Muscle layer of duodenum (tissue), 2 donors: ENCODE results near the gene MYEOV.

Source experiments
- H3K27ac ChIP-seq: one replicate; pipeline ENCODE4 v1.7.0; 2013; ENCODE audit warnings: mild to moderate bottlenecking, low read length
- H3K27me3 ChIP-seq: one replicate; pipeline ENCODE4 v1.7.0; 2013; ENCODE audit warnings: low read depth, mild to moderate bottlenecking, control low read depth, low read length
- H3K36me3 ChIP-seq, 2 donors: one replicate each; pipeline ENCODE4 v1.7.0; 2013; ENCODE audit warnings: low read length in 2 of 2, control low read depth in 1 of 2, mild to moderate bottlenecking in 1 of 2; ENCODE audit not compliant: insufficient read depth in 2 of 2, control insufficient read depth in 1 of 2
- H3K4me1 ChIP-seq, 2 donors: one replicate each; pipeline ENCODE4 v1.7.0; 2013; ENCODE audit warnings: low read length in 2 of 2, mild to moderate bottlenecking in 2 of 2, control low read depth in 1 of 2, moderate library complexity in 1 of 2; ENCODE audit not compliant: insufficient read depth in 2 of 2, control insufficient read depth in 1 of 2
- H3K4me3 ChIP-seq, 2 donors: one replicate each; pipeline ENCODE4 v1.7.0; 2013; ENCODE audit warnings: low read length in 2 of 2, low read depth in 1 of 2, mild to moderate bottlenecking in 1 of 2
- H3K9me3 ChIP-seq, 2 donors: one replicate each; pipeline ENCODE4 v1.7.0; 2013; ENCODE audit warnings: low read length in 2 of 2, control low read depth in 1 of 2, mild to moderate bottlenecking in 1 of 2; ENCODE audit not compliant: control insufficient read depth in 1 of 2
- donor health status: healthy.

MYEOV gene

GRCh38 chr11:69298267-69299022 lies 4.5 kb downstream of the MYEOV start:
- Histone ChIP-seq H3K4me3 (peak overlapping the region; percentile 33 to 34), H3K36me3 (no peaks in the 10 kb centered on the region), H3K4me1 (peaks cover 7 to 32% of the 10 kb centered on the region in 2 donors), H3K9me3 (no peaks in the 10 kb centered on the region), H3K27ac (peak overlapping the region; percentile 83), H3K27me3 (no peaks in the 10 kb centered on the region)

DNA sequence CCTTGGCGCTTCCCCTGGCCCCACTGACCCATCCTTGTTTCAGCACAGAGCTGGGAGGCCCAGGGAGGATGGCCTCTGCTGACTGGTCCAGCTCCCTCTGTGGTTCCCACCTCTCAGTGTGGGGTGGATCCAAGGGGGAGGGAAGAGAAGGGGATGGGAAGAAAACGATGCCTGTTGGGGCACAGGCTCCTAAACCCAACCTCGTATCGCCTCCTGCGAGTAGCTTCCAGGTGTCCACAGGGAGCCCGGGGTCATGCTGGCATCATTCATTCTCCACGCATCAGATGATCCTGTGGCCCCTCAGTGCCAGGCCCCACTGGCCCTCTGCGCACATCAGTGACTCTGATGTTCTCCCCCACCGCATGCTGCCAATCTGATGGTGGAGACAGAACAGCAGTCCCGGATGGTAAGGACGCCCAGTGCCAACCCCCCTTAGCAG lies 5.1 kb downstream of the MYEOV start:
- no peak overlapping the region for H3K27ac ChIP-seq
- no peak overlapping the region for H3K4me3 ChIP-seq
- H3K4me1 ChIP-seq: peaks cover 7 to 28% of the 10 kb centered on the region in 2 donors
- no peaks in the 10 kb centered on the region for H3K27me3 ChIP-seq
- no peaks in the 10 kb centered on the region for H3K36me3 ChIP-seq
- H3K9me3 ChIP-seq: no peaks in the 10 kb centered on the region

GRCh38 chr11:69299572-69299971 lies 5.6 kb downstream of the MYEOV start:
- no peaks in the 10 kb centered on the region for H3K27me3 ChIP-seq
- H3K9me3 ChIP-seq: no peaks in the 10 kb centered on the region
- H3K36me3 ChIP-seq: no peaks in the 10 kb centered on the region
- peaks cover 7 to 28% of the 10 kb centered on the region in 2 donors for H3K4me1 ChIP-seq
- no peak overlapping the region for H3K4me3 ChIP-seq
- H3K27ac ChIP-seq: no peak overlapping the region

GRCh38 chr11:69300120-69301060 lies 6.4 kb downstream of the MYEOV start:
- H3K27me3 ChIP-seq: no peaks in the 10 kb centered on the region
- no peak overlapping the region for H3K27ac ChIP-seq
- no peaks in the 10 kb centered on the region for H3K9me3 ChIP-seq
- H3K36me3 ChIP-seq: no peaks in the 10 kb centered on the region
- peaks cover 7 to 28% of the 10 kb centered on the region in 2 donors for H3K4me1 ChIP-seq
- no peak overlapping the region for H3K4me3 ChIP-seq

- Histone ChIP-seq H3K36me3 (no peaks in the 10 kb centered on the region), H3K27me3 (no peaks in the 10 kb centered on the region), H3K4me1 (peaks cover 7 to 28% of the 10 kb centered on the region in 2 donors), H3K4me3 (no peak overlapping the region), H3K27ac (no peak overlapping the region), H3K9me3 (no peaks in the 10 kb centered on the region)
Observed at GRCh38 chr11:69301081-69301454, 7.1 kb downstream of the MYEOV start.

DNA sequence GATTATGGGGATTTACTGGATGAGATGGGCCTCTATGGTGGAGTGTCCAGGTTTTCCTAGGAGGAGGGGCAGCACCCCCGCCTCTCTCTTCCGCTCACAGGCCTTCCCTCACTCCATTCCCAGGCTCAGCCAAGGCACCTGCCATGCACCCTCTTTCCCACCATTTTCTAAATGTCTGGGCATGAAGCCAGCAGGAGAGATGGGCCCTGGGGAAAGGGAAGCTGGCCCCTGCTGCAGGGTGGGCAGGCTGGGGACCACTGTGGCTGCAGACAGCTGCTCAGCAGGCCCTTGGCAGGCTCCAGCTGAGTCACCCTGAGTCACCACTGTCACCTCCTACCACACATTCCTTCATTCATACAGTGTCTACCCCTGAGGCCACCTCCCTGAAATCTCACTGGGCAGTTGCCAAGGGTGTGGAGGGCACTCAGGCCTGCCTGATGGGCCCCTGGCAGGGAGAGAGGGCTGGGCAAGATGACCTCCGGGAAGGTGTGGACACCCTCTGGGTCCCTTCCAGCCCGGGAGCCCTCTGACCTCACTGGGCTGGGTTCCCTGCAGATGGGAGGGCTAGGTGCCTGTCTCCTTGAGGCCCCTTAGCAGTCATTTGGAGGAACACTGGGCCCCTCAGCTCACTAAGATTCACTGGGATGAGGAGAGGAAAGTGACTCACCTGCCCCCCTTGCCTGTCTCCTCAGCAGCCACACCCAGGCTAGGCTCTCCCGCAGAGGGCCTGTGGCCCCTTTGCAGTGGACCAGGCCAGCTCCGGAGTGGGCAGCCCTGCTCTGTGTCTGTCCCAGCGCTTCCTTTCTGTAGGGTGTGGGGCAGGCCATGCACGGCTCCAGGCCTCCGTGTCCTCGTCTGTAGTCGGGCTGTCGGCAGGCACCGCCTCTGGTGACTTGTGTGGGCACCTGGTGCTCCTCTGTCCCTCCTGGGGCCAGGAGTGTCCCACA lies 7.8 kb downstream of the MYEOV start:
- H3K4me3 ChIP-seq: no peak overlapping the region

GRCh38 chr11:69302447-69303020 lies 8.6 kb downstream of the MYEOV start:
- peaks cover 7 to 19% of the 10 kb centered on the region in 2 donors for H3K4me1 ChIP-seq
- no peaks in the 10 kb centered on the region for H3K36me3 ChIP-seq
- H3K27me3 ChIP-seq: no peaks in the 10 kb centered on the region
- H3K27ac ChIP-seq: no peak overlapping the region
- H3K9me3 ChIP-seq: no peaks in the 10 kb centered on the region
- H3K4me3 ChIP-seq: no peak overlapping the region

More for the DNA sequence above, 7.8 kb downstream of the MYEOV start:
- H3K4me1 ChIP-seq: peaks cover 7 to 22% of the 10 kb centered on the region in 2 donors
- no peaks in the 10 kb centered on the region for H3K27me3 ChIP-seq
- no peaks in the 10 kb centered on the region for H3K9me3 ChIP-seq
- H3K36me3 ChIP-seq: no peaks in the 10 kb centered on the region
- no peak overlapping the region for H3K27ac ChIP-seq

DNA sequence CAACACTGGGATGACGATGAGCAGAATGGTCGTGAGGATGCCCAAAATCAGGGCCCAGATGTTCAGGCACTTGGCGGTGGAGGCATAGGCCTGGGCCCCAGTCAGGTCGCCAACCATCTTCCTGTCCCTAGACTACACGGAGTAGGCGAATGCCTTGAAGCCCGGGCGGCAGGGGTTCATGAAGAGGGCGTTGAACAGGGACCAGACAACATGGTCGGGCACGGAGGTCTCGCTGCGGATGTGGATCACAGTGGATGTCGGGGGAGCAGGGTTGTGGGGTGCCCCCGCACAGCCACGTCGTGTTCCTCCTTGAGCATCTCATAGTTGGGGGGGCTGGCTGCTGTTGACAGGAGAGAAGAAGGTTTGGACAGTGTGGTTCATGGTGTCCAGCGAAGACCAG lies 9.5 kb downstream of the MYEOV start:
- Histone ChIP-seq H3K4me1 (peaks cover 0 to 10% of the 10 kb centered on the region in 2 donors), H3K4me3 (no peak overlapping the region), H3K36me3 (no peaks in the 10 kb centered on the region), H3K27ac (no peak overlapping the region), H3K27me3 (no peaks in the 10 kb centered on the region), H3K9me3 (no peaks in the 10 kb centered on the region)

DNA sequence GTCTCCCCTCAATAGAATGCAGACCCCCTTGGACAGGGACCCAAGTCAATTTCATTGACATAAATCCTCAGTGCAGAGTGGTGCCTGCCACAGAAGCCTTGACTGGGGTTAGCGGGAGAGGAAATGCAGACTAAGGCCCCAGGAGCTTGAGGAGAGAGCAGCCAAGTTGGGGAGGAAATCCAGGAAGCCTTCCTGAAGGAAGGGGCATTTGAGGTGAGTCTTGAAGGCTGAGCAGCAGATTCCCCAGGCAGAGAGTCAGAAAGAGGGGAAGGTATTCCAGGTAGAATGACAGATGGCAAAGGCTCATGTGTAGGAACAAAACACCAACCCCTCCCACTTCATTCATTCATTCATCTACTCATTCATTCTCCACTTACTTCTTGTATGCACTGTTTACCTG lies 10.3 kb downstream of the MYEOV start:
- no peak overlapping the region for H3K27ac ChIP-seq
- H3K4me3 ChIP-seq: no peak overlapping the region
- no peaks in the 10 kb centered on the region for H3K27me3 ChIP-seq
- no peaks in the 10 kb centered on the region for H3K9me3 ChIP-seq
- H3K36me3 ChIP-seq: no peaks in the 10 kb centered on the region
- peaks cover 0 to 3% of the 10 kb centered on the region in 2 donors for H3K4me1 ChIP-seq

DNA sequence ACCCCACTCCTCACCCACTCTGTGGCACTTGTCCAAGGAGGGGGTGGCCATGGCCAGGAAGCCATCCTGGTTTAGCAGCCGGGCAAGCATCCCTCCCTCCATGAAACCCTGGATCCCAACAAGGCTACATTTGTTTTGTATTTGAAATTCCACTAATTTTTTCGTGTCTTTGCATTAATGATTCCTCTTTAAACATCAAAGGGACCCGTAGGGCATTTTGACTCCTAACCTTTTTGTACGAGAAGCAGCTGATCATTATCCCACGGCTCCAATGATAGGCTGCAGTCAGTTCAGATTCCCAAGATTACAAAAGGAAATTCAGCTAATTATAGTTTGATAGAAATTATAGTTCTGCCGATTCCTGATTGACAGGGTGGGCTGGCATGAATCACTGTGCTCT lies 10.7 kb downstream of the MYEOV start:
- H3K9me3 ChIP-seq: no peaks in the 10 kb centered on the region

More for the DNA sequence above, 10.7 kb downstream of the MYEOV start:
- H3K27ac ChIP-seq: no peak overlapping the region
- no peaks in the 10 kb centered on the region for H3K27me3 ChIP-seq
- no peaks in the 10 kb centered on the region for H3K4me1 ChIP-seq
- H3K4me3 ChIP-seq: no peak overlapping the region
- no peaks in the 10 kb centered on the region for H3K36me3 ChIP-seq
